ENCODE results near the gene PSMF1. TPM values are rescaled to one million over a fixed set of nuclear protein-coding genes. Genes with fewer than 3 reads are reported as not detected.

The PSMF1 gene
- total RNA-seq, 1 donor from 2014 or later: 133 TPM

DNA sequence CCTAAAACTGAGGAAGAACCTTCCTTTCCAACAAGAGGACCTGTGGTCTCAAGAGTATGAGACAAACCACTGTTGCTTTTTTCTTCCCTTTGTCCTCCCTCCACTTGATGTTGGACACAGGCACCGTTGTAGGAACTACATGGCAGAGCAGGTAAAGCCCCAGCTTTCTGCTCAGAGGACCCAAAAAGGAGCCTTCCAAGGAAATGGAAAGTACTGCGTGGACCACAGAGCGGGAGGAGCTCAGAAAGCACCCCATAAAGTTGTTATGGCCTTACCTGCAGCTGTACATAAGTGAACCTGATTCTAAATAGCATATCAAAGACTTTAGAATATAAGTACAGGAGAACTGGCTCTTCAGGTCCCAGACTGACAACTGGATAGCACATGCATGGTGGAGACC, 36.9 kb downstream of the PSMF1 start:
- H3K4me3 Mint-ChIP-seq (ENCODE audit: unreplicated experiment): no peak overlapping the region

DNA sequence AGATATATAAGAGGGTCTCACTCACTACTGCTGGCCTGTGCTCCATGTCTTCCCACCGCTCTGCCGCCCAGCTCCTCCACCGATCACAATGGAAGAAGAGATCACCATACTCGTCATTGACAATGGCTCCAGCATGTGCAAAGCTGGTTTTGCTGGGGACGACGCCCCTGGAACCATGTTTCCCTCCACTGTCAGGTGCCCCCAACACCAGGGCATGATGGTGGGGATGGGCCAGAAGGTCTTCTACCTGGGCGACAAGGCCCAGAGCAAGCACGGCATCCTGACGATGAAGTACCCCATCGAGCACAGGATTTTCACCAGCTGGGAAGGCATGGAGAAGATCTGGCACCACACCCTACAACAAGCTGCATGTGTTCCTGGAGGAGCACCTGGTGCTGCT, 42.1 kb downstream of the PSMF1 start:
- Mint-ChIP-seq H3K27me3 (ENCODE audit: low read depth, unreplicated experiment) (no peaks in the 10 kb centered on the region), H3K36me3 (ENCODE audit: low read depth, unreplicated experiment) (peaks cover 22% of the 10 kb centered on the region), H3K27ac (ENCODE audit: unreplicated experiment) (no peak overlapping the region), H3K4me1 (ENCODE audit: low read depth, unreplicated experiment) (no peaks in the 10 kb centered on the region), H3K9me3 (ENCODE audit: unreplicated experiment) (no peaks in the 10 kb centered on the region), H3K4me3 (ENCODE audit: unreplicated experiment) (no peak overlapping the region)
- H3K9ac ChIP-seq (ENCODE audit: low read length): no peak overlapping the region
- TF ChIP-seq, protein P1, sequence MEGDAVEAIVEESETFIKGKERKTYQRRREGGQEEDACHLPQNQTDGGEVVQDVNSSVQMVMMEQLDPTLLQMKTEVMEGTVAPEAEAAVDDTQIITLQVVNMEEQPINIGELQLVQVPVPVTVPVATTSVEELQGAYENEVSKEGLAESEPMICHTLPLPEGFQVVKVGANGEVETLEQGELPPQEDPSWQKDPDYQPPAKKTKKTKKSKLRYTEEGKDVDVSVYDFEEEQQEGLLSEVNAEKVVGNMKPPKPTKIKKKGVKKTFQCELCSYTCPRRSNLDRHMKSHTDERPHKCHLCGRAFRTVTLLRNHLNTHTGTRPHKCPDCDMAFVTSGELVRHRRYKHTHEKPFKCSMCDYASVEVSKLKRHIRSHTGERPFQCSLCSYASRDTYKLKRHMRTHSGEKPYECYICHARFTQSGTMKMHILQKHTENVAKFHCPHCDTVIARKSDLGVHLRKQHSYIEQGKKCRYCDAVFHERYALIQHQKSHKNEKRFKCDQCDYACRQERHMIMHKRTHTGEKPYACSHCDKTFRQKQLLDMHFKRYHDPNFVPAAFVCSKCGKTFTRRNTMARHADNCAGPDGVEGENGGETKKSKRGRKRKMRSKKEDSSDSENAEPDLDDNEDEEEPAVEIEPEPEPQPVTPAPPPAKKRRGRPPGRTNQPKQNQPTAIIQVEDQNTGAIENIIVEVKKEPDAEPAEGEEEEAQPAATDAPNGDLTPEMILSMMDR (IDR thresholded peaks at IDR 0.05; ENCODE audit: insufficient read depth, low read depth, low read length): no peak
- TF ChIP-seq EZH2 (IDR thresholded peaks at IDR 0.05; ENCODE audit: insufficient read depth, low read length): no peak
- H3K9me3 ChIP-seq (ENCODE audit: insufficient read depth, low read depth, low read length): no peaks in the 10 kb centered on the region
- FAIRE-seq: no peak
- no peak overlapping the region for H3K27ac ChIP-seq (ENCODE audit: low read depth, low read length)
- no peak overlapping the region for H3K4me3 ChIP-seq (ENCODE audit: insufficient read depth, low read depth, low read length)
- H3K27me3 ChIP-seq (ENCODE audit: insufficient read depth, low read length): no peaks in the 10 kb centered on the region
- peaks cover 19% of the 10 kb centered on the region for H3K36me3 ChIP-seq (ENCODE audit: insufficient read depth, low read length)
- H3K4me2 ChIP-seq (ENCODE audit: low read length): no peak overlapping the region
- no peaks in the 10 kb centered on the region for H3K4me1 ChIP-seq (ENCODE audit: insufficient read depth, low read length)
- no peaks in the 10 kb centered on the region for H3K79me2 ChIP-seq (ENCODE audit: insufficient read depth, low read length)
- H4K20me1 ChIP-seq (ENCODE audit: insufficient read depth, low read length): peaks cover 17% of the 10 kb centered on the region
- H2AFZ ChIP-seq (ENCODE audit: low read depth, low read length): no peak overlapping the region
- DNase-seq (ENCODE audit: low read depth): no peak

More for the DNA sequence above, 36.9 kb downstream of the PSMF1 start:
- Histone ChIP-seq H3K9me3 (ENCODE audit: insufficient read depth, low read depth, low read length) (no peaks in the 10 kb centered on the region), H3K36me3 (ENCODE audit: insufficient read depth, low read length) (peaks cover 2% of the 10 kb centered on the region), H3K4me3 (ENCODE audit: insufficient read depth, low read depth, low read length) (no peak overlapping the region), H3K27ac (ENCODE audit: low read depth, low read length) (no peak overlapping the region), H3K4me1 (ENCODE audit: insufficient read depth, low read length) (no peaks in the 10 kb centered on the region), H3K27me3 (ENCODE audit: insufficient read depth, low read length) (no peaks in the 10 kb centered on the region), H3K9ac (ENCODE audit: low read length) (no peak overlapping the region), H4K20me1 (ENCODE audit: insufficient read depth, low read length) (peaks cover 19% of the 10 kb centered on the region), H3K79me2 (ENCODE audit: insufficient read depth, low read length) (peaks cover 2% of the 10 kb centered on the region), H3K4me2 (ENCODE audit: low read length) (no peak overlapping the region), H2AFZ (ENCODE audit: low read depth, low read length) (no peak overlapping the region)
- H3K27me3 Mint-ChIP-seq (ENCODE audit: low read depth, unreplicated experiment): no peaks in the 10 kb centered on the region
- H3K36me3 Mint-ChIP-seq (ENCODE audit: low read depth, unreplicated experiment): peaks cover 16% of the 10 kb centered on the region
- no peaks in the 10 kb centered on the region for H3K4me1 Mint-ChIP-seq (ENCODE audit: low read depth, unreplicated experiment)
- no peak for DNase-seq (ENCODE audit: low read depth)
- TF ChIP-seq, protein P1 (IDR thresholded peaks at IDR 0.05; ENCODE audit: insufficient read depth, low read depth, low read length): no peak
- TF ChIP-seq EZH2 (IDR thresholded peaks at IDR 0.05; ENCODE audit: insufficient read depth, low read length): no peak
- H3K27ac Mint-ChIP-seq (ENCODE audit: unreplicated experiment): no peak overlapping the region
- FAIRE-seq: no peak
- no peaks in the 10 kb centered on the region for H3K9me3 Mint-ChIP-seq (ENCODE audit: unreplicated experiment)

- Histone ChIP-seq H3K4me1 (ENCODE audit: insufficient read depth, low read length) (no peaks in the 10 kb centered on the region), H3K27me3 (ENCODE audit: insufficient read depth, low read length) (no peaks in the 10 kb centered on the region), H2AFZ (ENCODE audit: low read depth, low read length) (no peak overlapping the region), H3K9ac (ENCODE audit: low read length) (no peak overlapping the region), H3K4me2 (ENCODE audit: low read length) (no peak overlapping the region), H3K79me2 (ENCODE audit: insufficient read depth, low read length) (no peaks in the 10 kb centered on the region), H3K4me3 (ENCODE audit: insufficient read depth, low read depth, low read length) (no peak overlapping the region), H3K36me3 (ENCODE audit: insufficient read depth, low read length) (peaks cover 22% of the 10 kb centered on the region), H3K9me3 (ENCODE audit: insufficient read depth, low read depth, low read length) (no peaks in the 10 kb centered on the region), H4K20me1 (ENCODE audit: insufficient read depth, low read length) (peaks cover 21% of the 10 kb centered on the region), H3K27ac (ENCODE audit: low read depth, low read length) (no peak overlapping the region)
- no peak overlapping the region for H3K27ac Mint-ChIP-seq (ENCODE audit: unreplicated experiment)
- no peaks in the 10 kb centered on the region for H3K9me3 Mint-ChIP-seq (ENCODE audit: unreplicated experiment)
- DNase-seq (ENCODE audit: low read depth) (no peak), FAIRE-seq (no peak)
- H3K4me1 Mint-ChIP-seq (ENCODE audit: low read depth, unreplicated experiment): no peaks in the 10 kb centered on the region
- peaks cover 17% of the 10 kb centered on the region for H3K36me3 Mint-ChIP-seq (ENCODE audit: low read depth, unreplicated experiment)
- no peak overlapping the region for H3K4me3 Mint-ChIP-seq (ENCODE audit: unreplicated experiment)
- no peaks in the 10 kb centered on the region for H3K27me3 Mint-ChIP-seq (ENCODE audit: low read depth, unreplicated experiment)
- no peak for TF ChIP-seq EZH2 (IDR thresholded peaks at IDR 0.05; ENCODE audit: insufficient read depth, low read length)
- TF ChIP-seq, protein P1 (IDR thresholded peaks at IDR 0.05; ENCODE audit: insufficient read depth, low read depth, low read length): no peak
Measured at GRCh38 chr20:1160991-1161390, 42.6 kb downstream of the PSMF1 start.
